ENCODE measurements around the gene CCDC177. TPM values are rescaled to one million over a fixed set of nuclear protein-coding genes. Genes with fewer than 3 reads are reported as not detected.

The CCDC177 gene
- total and polyA plus RNA-seq, 9 of the 15 experiments (the other 6 are each of a cell fraction or from before 2014, with no cell fraction given) = not detected

DNA sequence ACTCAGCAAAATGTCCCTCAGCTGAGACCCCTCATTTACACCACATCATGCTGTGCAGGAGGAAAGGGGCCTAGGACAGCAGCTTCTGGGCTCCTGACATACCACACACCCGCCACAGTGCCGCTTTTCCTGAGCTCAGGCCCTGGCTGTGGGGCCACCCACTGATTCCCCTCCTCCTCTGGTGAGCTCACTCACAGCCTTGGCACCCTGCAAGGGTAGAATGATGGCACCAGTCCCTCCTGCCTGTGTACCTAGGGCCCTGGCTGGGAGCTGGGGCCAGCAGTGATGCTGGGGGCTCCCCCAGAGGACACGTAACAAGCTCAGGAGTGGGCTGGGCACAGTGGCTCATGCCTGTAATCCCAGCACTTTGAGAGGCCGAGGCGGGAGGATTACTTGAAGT, 45.7 kb downstream of the CCDC177 start:
- TF ChIP-seq NCOA4 (IDR thresholded peaks at IDR 0.05; ENCODE audit: partially characterized antibody) (no peak), RBFOX2 (IDR thresholded peaks at IDR 0.05; ENCODE audit: low read depth, low read length) (no peak), POLR2AphosphoS5 (IDR thresholded peaks at IDR 0.05; ENCODE audit: control insufficient read depth, insufficient read depth, low read depth, low read length) (no peak), ZNF41 (CRISPR knock-in tag; conservative IDR thresholded peaks at IDR 0.05) (no peak), MAFF (IDR thresholded peaks at IDR 0.05; ENCODE audit: low read length) (no peak), ZBTB7A (IDR thresholded peaks at IDR 0.05; ENCODE audit: borderline replicate concordance, control insufficient read depth, low read depth, low read length) (no peak), NR3C1 (CRISPR knock-in tag; IDR thresholded peaks at IDR 0.05) (no peak), BRCA1 (IDR thresholded peaks at IDR 0.05) (no peak), BRCA1 (CRISPR knock-in tag; IDR thresholded peaks at IDR 0.05) (no peak), RBM34 (IDR thresholded peaks at IDR 0.05; ENCODE audit: borderline replicate concordance, insufficient read depth, low read length) (no peak), SRF (CRISPR knock-in tag; IDR thresholded peaks at IDR 0.05) (no peak)
- TF ChIP-seq, protein P1, sequence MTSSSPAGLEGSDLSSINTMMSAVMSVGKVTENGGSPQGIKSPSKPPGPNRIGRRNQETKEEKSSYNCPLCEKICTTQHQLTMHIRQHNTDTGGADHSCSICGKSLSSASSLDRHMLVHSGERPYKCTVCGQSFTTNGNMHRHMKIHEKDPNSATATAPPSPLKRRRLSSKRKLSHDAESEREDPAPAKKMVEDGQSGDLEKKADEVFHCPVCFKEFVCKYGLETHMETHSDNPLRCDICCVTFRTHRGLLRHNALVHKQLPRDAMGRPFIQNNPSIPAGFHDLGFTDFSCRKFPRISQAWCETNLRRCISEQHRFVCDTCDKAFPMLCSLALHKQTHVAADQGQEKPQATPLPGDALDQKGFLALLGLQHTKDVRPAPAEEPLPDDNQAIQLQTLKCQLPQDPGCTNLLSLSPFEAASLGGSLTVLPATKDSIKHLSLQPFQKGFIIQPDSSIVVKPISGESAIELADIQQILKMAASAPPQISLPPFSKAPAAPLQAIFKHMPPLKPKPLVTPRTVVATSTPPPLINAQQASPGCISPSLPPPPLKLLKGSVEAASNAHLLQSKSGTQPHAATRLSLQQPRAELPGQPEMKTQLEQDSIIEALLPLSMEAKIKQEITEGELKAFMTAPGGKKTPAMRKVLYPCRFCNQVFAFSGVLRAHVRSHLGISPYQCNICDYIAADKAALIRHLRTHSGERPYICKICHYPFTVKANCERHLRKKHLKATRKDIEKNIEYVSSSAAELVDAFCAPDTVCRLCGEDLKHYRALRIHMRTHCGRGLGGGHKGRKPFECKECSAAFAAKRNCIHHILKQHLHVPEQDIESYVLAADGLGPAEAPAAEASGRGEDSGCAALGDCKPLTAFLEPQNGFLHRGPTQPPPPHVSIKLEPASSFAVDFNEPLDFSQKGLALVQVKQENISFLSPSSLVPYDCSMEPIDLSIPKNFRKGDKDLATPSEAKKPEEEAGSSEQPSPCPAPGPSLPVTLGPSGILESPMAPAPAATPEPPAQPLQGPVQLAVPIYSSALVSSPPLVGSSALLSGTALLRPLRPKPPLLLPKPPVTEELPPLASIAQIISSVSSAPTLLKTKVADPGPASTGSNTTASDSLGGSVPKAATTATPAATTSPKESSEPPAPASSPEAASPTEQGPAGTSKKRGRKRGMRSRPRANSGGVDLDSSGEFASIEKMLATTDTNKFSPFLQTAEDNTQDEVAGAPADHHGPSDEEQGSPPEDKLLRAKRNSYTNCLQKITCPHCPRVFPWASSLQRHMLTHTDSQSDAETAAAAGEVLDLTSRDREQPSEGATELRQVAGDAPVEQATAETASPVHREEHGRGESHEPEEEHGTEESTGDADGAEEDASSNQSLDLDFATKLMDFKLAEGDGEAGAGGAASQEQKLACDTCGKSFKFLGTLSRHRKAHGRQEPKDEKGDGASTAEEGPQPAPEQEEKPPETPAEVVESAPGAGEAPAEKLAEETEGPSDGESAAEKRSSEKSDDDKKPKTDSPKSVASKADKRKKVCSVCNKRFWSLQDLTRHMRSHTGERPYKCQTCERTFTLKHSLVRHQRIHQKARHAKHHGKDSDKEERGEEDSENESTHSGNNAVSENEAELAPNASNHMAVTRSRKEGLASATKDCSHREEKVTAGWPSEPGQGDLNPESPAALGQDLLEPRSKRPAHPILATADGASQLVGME (CRISPR knock-in tag; IDR thresholded peaks at IDR 0.05) = no peak
- TF ChIP-seq, protein P2, sequence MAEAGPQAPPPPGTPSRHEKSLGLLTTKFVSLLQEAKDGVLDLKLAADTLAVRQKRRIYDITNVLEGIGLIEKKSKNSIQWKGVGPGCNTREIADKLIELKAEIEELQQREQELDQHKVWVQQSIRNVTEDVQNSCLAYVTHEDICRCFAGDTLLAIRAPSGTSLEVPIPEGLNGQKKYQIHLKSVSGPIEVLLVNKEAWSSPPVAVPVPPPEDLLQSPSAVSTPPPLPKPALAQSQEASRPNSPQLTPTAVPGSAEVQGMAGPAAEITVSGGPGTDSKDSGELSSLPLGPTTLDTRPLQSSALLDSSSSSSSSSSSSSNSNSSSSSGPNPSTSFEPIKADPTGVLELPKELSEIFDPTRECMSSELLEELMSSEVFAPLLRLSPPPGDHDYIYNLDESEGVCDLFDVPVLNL (CRISPR knock-in tag; IDR thresholded peaks at IDR 0.05; ENCODE audit: low read depth) = no peak
- CTCF ChIA-PET (ENCODE audit: low intra/inter-chr PET ratio) = no interaction called here
- POLR2A ChIA-PET = interaction anchor here (0.6 to 0.9 kb wide), 4 partner anchors 27 to 1912 kb away, joined by 3 to 4 read pairs (median 3); no protein-coding TSS in a partner anchor
- no peaks in the 10 kb centered on the region; a peak in 1 of 5 replicates for H3K4me1 ChIP-seq (replicated peaks in 1 of 2; ENCODE audit: control insufficient read depth in 2 of 2, insufficient read depth in 2 of 2, low read length in 2 of 2)
- in situ Hi-C loops (cut with MboI) = no loop called here
- H3K9me3 ChIP-seq (replicated peaks; ENCODE audit: control insufficient read depth, insufficient read depth, low read depth, low read length) = no peaks in the 10 kb centered on the region
- H4K20me1 ChIP-seq (replicated peaks; ENCODE audit: control insufficient read depth, insufficient read depth, low read length) = no peaks in the 10 kb centered on the region
- no peak overlapping the region for H3K4me3 ChIP-seq
- no peak overlapping the region for H2AFZ ChIP-seq (ENCODE audit: low read depth, low read length)
- intact Hi-C loops (cut with micrococcal nuclease) = no loop called here
- H3K79me2 ChIP-seq (ENCODE audit: control insufficient read depth, insufficient read depth, low read length) = no peaks in the 10 kb centered on the region
- DNase-seq (ENCODE audit: extremely low read depth in 1 of 4, low spot score in 3 of 4) (no peak), FAIRE-seq (no peak), ATAC-seq (no peak)
- 3% methylated on average over 5 of the region's 5 CpGs for WGBS (ENCODE audit: insufficient coverage, low coverage, missing lambda C conversion rate)
- H3K27ac ChIP-seq (ENCODE audit: extremely low read depth, low read depth, low read length) = no peak overlapping the region
- H3K36me3 ChIP-seq (ENCODE audit: control insufficient read depth, insufficient read depth, low read length) = no peaks in the 10 kb centered on the region
- no peaks in the 10 kb centered on the region for H3K9me1 ChIP-seq (ENCODE audit: control insufficient read depth, insufficient read depth, low read length)
- no TSS peak for BruUV-seq (replicated peaks)
- H3K27me3 ChIP-seq (ENCODE audit: control insufficient read depth in 2 of 2, insufficient read depth in 2 of 2, low read length in 2 of 2) = peaks cover 6 to 47% of the 10 kb centered on the region in 2 experiments
- no peak overlapping the region for H3K9ac ChIP-seq (ENCODE audit: insufficient read depth in 1 of 2, low read depth in 2 of 2, low read length in 2 of 2)
- H3K4me2 ChIP-seq (ENCODE audit: insufficient read depth, low read length) = no peak overlapping the region
